ENCODE results near the gene CA4. TPM values are rescaled to one million over a fixed set of nuclear protein-coding genes. Genes with fewer than 3 reads are reported as not detected.

Gene CA4
- total RNA-seq, 1 experiment from 2014 or later: 1.7 TPM

DNA sequence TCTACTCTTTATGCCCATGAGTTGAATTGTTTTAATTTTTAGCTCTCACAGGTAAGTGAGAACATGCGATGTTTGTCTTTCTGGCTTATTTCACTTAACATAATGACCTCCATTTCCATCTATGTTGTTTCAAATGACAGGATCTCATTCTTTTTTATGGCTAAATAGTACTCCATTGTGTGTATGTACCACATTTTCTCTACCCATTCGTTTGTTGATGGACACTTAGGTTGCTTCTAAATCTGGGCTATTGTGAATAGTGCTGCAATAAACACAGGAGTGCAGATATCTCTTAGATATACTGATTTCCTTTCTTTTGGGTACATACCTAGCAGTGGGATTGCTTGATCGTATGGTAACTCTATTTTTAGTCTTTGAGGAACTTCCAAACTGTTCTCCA, 19.3 kb upstream of the CA4 start:
- DNase-seq: no peak
- no CpG with 5 or more reads among the region's 3 CpGs for WGBS (ENCODE audit: extremely low coverage, insufficient read length, low lambda C conversion rate)
- no peak overlapping the region for H4K5ac ChIP-seq (ENCODE audit: insufficient read length, low read depth, low read length)
- H3K23ac ChIP-seq (ENCODE audit: insufficient read length, low read depth, low read length): no peak overlapping the region
- H4K91ac ChIP-seq (ENCODE audit: insufficient read length, low read depth, low read length): no peak overlapping the region
- no peak overlapping the region for H2AK5ac ChIP-seq (ENCODE audit: insufficient read length, low read length)
- no peaks in the 10 kb centered on the region for H3K79me2 ChIP-seq (ENCODE audit: insufficient read depth, low read length)
- H3K18ac ChIP-seq (ENCODE audit: insufficient read length, low read depth, low read length): no peak overlapping the region
- no peak overlapping the region for H3K4me2 ChIP-seq (ENCODE audit: insufficient read depth, insufficient read length, low read length)
- peaks cover 5% of the 10 kb centered on the region for H3K23me2 ChIP-seq (ENCODE audit: insufficient read length, low read depth, low read length, poor library complexity, severe bottlenecking)
- Mint-ChIP-seq H3K4me1 (peaks cover 15% of the 10 kb centered on the region in 2 experiments), H3K27me3 (ENCODE audit: low read depth) (peaks cover 26% of the 10 kb centered on the region), H3K4me3 (no peak overlapping the region), H3K36me3 (ENCODE audit: insufficient read depth in 1 of 3, low read depth in 3 of 3) (peaks cover 2 to 14% (median 7%) of the 10 kb centered on the region in 3 experiments; a peak in 6 of 7 replicates), H3K27ac (no peak overlapping the region), H3K9me3 (no peaks in the 10 kb centered on the region)
- no peak overlapping the region for H3K9ac ChIP-seq (ENCODE audit: extremely low read depth, insufficient read length, low read length)
- no peaks in the 10 kb centered on the region for H4K20me1 ChIP-seq (ENCODE audit: control insufficient read depth, insufficient read depth, insufficient read length)
- no peak for TF ChIP-seq CTCF (conservative IDR thresholded peaks at IDR 0.05)
- no peak overlapping the region for H3K56ac ChIP-seq (ENCODE audit: insufficient read length, low read depth, low read length)
- no peaks in the 10 kb centered on the region for H3K9me3 ChIP-seq (ENCODE audit: control insufficient read depth, low read depth, low read length)
- H2BK120ac ChIP-seq (ENCODE audit: low read depth, low read length, poor library complexity, severe bottlenecking): no peak overlapping the region
- H4K8ac ChIP-seq (replicated peaks; ENCODE audit: insufficient read length, low read depth, low read length): no peak overlapping the region
- H3K27me3 ChIP-seq (ENCODE audit: insufficient read depth, low read length): no peaks in the 10 kb centered on the region
- H2BK15ac ChIP-seq (ENCODE audit: low read depth, low read length): no peak overlapping the region
- H2AFZ ChIP-seq (ENCODE audit: low read length): no peak overlapping the region
- H2BK20ac ChIP-seq (ENCODE audit: low read depth, low read length, poor library complexity, severe bottlenecking): no peak overlapping the region
- no peaks in the 10 kb centered on the region for H3K79me1 ChIP-seq (ENCODE audit: insufficient read depth, low read depth, low read length, poor library complexity, severe bottlenecking)
- H3K27ac ChIP-seq (ENCODE audit: insufficient read length, low read depth, low read length): no peak overlapping the region
- H3T11ph ChIP-seq (ENCODE audit: low read length): no peak overlapping the region
- H2BK12ac ChIP-seq (ENCODE audit: insufficient read length, low read depth, low read length): no peak overlapping the region
- H3K4me1 ChIP-seq (ENCODE audit: insufficient read depth, low read length): no peaks in the 10 kb centered on the region
- no peak overlapping the region for H3K4ac ChIP-seq (ENCODE audit: low read depth, low read length)
- H2BK5ac ChIP-seq (ENCODE audit: insufficient read length, low read length): no peak overlapping the region
- no peak overlapping the region for H3K14ac ChIP-seq (ENCODE audit: insufficient read depth, low read length)
